Vagina (tissue), 2 donors: ENCODE data around the gene CCNY. TPM values are rescaled to one million over a fixed set of nuclear protein-coding genes. Genes with fewer than 3 reads are reported as not detected.

Experiments
- DNase-seq, 2 donors: peaks; one replicate each; pipeline ENCODE4 v3.0.0-alpha.2; 2017; ENCODE audit errors: extremely low spot score in 2 of 2
- H3K27ac ChIP-seq: fragments of 200-600 bp; sonication (generic); one replicate; pipeline ENCODE4 v1.5.1; 2019
- H3K27me3 ChIP-seq: fragments of 200-600 bp; sonication (generic); one replicate; pipeline ENCODE4 v1.5.1; 2019
- H3K36me3 ChIP-seq, 2 donors: fragments of 200-600 bp; sonication (generic); one replicate each; pipeline ENCODE4 v1.5.1; 2017 to 2019
- H3K4me1 ChIP-seq: fragments of 200-600 bp; sonication (generic); one replicate; pipeline ENCODE4 v1.5.1; 2019
- H3K4me3 ChIP-seq, 2 donors: fragments of 200-600 bp; sonication (generic); 1 replicate in 1 of 2; 2 replicates in 1 of 2; pipeline ENCODE4 v1.5.1; 2016 to 2019
- H3K9me3 ChIP-seq: fragments of 200-600 bp; sonication (generic); one replicate; pipeline ENCODE4 v1.5.1; 2019
- POLR2A ChIP-seq, 2 donors: fragments of 450-650 bp; IDR thresholded peaks; one replicate each; pipeline ENCODE4 v1.6.1; 2017; ENCODE audit warnings: antibody characterized with exemption in 2 of 2, mild to moderate bottlenecking in 2 of 2, moderate library complexity in 2 of 2
- POLR2AphosphoS5 ChIP-seq, 2 donors: sonication (generic); formaldehyde crosslinking; IDR thresholded peaks; one replicate each; pipeline ENCODE4 v1.9.0; 2017; ENCODE audit warnings: antibody characterized with exemption in 2 of 2, mild to moderate bottlenecking in 2 of 2, low read depth in 1 of 2; ENCODE audit not compliant: insufficient read depth in 1 of 2
- intact Hi-C: fragments of 100-400 bp; cut with DNase I; formaldehyde crosslinking; loops from one replicate; pipeline ENCODE4 v1.15.1; 2023
- total RNA-seq: library from RNA; depleted of rRNA; stranded (reverse); fragments of >200 nt; gene quantifications from one replicate; pipeline ENCODE4 v1.2.3, GENCODE V29; 2016
- TF ChIP-seq, protein P1 (sequence below), 3 experiments: fragments of 450-650 bp in 2 of 3; fragments of 200-600 bp in 1 of 3; sonication (generic) in 1 of 3; IDR thresholded peaks; one replicate each; pipeline ENCODE4 v1.5.1; 2017 to 2019; ENCODE audit warnings: antibody characterized with exemption in 3 of 3, mild to moderate bottlenecking in 2 of 3, moderate library complexity in 2 of 3

The CCNY gene
- total RNA-seq, 1 donor from 2014 or later, result 28.5 TPM

DNA sequence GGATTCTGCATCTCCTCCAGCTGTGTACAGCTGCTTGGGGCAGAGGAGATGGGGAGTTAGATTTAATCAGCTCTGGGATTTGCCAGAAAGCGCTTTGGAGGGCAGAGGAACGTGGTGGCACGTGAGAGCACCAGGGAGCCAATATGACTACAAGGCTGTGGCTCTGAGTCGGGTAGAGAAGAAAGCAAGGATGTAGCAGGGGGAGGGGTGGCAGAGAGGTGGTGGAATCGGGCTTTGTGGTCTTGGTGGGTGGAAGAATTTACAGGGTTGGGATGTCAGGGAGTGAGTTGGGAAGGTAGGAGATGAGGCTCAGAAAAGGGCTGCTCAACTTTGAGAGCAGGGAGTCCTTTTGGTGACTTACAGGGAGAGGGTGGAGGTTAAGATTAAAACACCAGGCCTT is 113.6 kb downstream of the CCNY start:
- TF ChIP-seq POLR2A (IDR thresholded peaks at IDR 0.05) (no peak), POLR2AphosphoS5 (IDR thresholded peaks at IDR 0.05; ENCODE audit: insufficient read depth in 1 of 2, low read depth in 1 of 2) (no peak)
- TF ChIP-seq, protein P1, sequence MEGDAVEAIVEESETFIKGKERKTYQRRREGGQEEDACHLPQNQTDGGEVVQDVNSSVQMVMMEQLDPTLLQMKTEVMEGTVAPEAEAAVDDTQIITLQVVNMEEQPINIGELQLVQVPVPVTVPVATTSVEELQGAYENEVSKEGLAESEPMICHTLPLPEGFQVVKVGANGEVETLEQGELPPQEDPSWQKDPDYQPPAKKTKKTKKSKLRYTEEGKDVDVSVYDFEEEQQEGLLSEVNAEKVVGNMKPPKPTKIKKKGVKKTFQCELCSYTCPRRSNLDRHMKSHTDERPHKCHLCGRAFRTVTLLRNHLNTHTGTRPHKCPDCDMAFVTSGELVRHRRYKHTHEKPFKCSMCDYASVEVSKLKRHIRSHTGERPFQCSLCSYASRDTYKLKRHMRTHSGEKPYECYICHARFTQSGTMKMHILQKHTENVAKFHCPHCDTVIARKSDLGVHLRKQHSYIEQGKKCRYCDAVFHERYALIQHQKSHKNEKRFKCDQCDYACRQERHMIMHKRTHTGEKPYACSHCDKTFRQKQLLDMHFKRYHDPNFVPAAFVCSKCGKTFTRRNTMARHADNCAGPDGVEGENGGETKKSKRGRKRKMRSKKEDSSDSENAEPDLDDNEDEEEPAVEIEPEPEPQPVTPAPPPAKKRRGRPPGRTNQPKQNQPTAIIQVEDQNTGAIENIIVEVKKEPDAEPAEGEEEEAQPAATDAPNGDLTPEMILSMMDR (IDR thresholded peaks at IDR 0.05), result no peak
- Histone ChIP-seq H3K27me3 (no peaks in the 10 kb centered on the region), H3K27ac (peak overlapping the region; percentile 47), H3K9me3 (no peaks in the 10 kb centered on the region), H3K4me1 (peaks cover 89% of the 10 kb centered on the region), H3K4me3 (no peak overlapping the region), H3K36me3 (no peaks in the 10 kb centered on the region)
- DNase-seq, result no peak
- intact Hi-C loops, result no loop called here

DNA sequence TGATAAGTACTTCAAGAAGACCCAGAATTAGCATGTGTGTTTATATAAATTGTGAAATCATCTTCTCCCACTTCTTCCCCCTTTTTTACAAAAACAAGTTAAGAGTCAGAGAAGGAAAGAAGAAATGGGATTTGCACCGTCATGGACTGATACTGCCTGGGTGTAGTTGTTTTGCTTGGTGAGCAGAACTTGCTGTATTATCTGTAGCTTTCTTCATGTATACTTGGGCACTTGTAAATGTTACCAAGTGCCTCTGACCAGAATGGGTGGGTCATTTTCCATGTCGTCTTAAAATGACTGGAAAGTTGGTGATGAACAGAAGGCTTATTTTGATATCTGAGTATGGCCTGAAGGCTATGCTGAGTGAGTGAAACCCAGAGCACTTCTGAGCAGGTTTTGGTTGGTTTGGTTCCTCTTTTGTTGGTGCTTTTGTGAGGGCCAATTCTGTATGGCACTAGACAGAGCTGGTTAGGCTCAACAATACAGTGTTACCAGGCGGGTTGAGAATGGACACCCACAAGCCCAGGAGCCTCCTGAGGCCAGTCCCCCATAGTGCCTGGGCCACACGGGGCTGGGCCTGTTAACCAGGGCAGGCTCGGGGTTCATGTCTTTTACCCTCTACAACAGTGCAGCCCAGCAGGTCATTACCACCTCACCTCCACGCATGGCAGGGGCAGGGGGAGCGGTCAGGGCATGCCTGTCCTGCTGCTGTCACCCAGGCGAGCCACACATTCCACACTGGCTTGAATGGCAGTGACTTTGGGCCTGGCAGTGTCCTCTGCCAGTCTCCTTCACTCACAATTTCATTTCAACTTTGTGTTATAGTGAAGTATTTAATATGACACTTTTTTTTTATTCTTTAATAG is 115.1 kb downstream of the CCNY start:
- no peak for DNase-seq
- Histone ChIP-seq H3K9me3 (no peaks in the 10 kb centered on the region), H3K36me3 (no peaks in the 10 kb centered on the region), H3K27me3 (no peaks in the 10 kb centered on the region), H3K4me1 (peaks cover 76% of the 10 kb centered on the region), H3K4me3 (no peak overlapping the region), H3K27ac (peak overlapping the region; percentile 61)
- intact Hi-C loops, result no loop called here
- TF ChIP-seq, protein P1 (IDR thresholded peaks at IDR 0.05), result no peak
- no peak for TF ChIP-seq POLR2AphosphoS5 (IDR thresholded peaks at IDR 0.05; ENCODE audit: insufficient read depth in 1 of 2, low read depth in 1 of 2)
- no peak for TF ChIP-seq POLR2A (IDR thresholded peaks at IDR 0.05)

DNA sequence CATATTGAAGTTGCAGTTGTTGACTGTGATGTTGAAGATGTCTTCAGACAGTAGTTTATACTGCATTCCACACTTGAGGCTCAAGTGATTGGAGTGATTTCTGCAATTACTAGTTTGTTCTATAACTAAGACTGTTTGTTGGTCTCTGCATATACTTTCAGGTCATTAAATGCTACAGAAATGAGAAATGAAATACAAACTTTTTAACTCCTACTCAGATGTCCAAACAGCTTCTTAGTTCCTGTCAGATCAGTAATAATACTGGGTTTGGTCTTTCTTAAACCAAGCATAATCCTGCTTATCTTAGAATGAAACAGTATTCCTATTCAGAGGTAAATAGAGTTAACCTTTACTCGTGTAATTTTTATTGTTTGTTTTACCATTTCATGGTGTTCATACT is 115.9 kb downstream of the CCNY start:
- peak overlapping the region; percentile 61 for H3K27ac ChIP-seq

GRCh38 chr10:35452847-35453246 is 116.5 kb downstream of the CCNY start:
- H3K4me3 ChIP-seq, result no peak overlapping the region
- peaks cover 66% of the 10 kb centered on the region for H3K4me1 ChIP-seq
- no peaks in the 10 kb centered on the region for H3K9me3 ChIP-seq
- no peak for DNase-seq
- H3K27ac ChIP-seq, result no peak overlapping the region
- no peaks in the 10 kb centered on the region for H3K27me3 ChIP-seq
- H3K36me3 ChIP-seq, result no peaks in the 10 kb centered on the region
- intact Hi-C loops, result no loop called here
- TF ChIP-seq, protein P1 (IDR thresholded peaks at IDR 0.05), result no peak
- TF ChIP-seq POLR2A (IDR thresholded peaks at IDR 0.05) (no peak), POLR2AphosphoS5 (IDR thresholded peaks at IDR 0.05; ENCODE audit: insufficient read depth in 1 of 2, low read depth in 1 of 2) (no peak)

More for the DNA sequence above, 115.9 kb downstream of the CCNY start:
- Histone ChIP-seq H3K36me3 (no peaks in the 10 kb centered on the region), H3K27me3 (no peaks in the 10 kb centered on the region), H3K4me1 (peaks cover 70% of the 10 kb centered on the region), H3K4me3 (no peak overlapping the region), H3K9me3 (no peaks in the 10 kb centered on the region)
- intact Hi-C loops, result no loop called here
- TF ChIP-seq POLR2AphosphoS5 (IDR thresholded peaks at IDR 0.05; ENCODE audit: insufficient read depth in 1 of 2, low read depth in 1 of 2) (no peak), POLR2A (IDR thresholded peaks at IDR 0.05) (no peak)
- TF ChIP-seq, protein P1 (IDR thresholded peaks at IDR 0.05), result no peak
- DNase-seq, result no peak
